GM19395 (cell line): ENCODE results near the gene RAD51B.

ENCODE experiments used
- ATAC-seq: cut with Tn5 transposase; IDR thresholded peaks from one replicate; pipeline ENCODE4 v1.9.1; 2021; ENCODE audit warnings: mild to moderate bottlenecking, moderate library complexity; ENCODE audit not compliant: unreplicated experiment

RAD51B gene

GRCh38 chr14:68573722-68574121, 754.1 kb downstream of the RAD51B start:
- no peak for ATAC-seq

GRCh38 chr14:68574461-68574860, 754.9 kb downstream of the RAD51B start:
- ATAC-seq = no peak

GRCh38 chr14:68574906-68575305, 755.3 kb downstream of the RAD51B start:
- no peak for ATAC-seq

GRCh38 chr14:68575426-68575825, 755.8 kb downstream of the RAD51B start:
- ATAC-seq = no peak

DNA sequence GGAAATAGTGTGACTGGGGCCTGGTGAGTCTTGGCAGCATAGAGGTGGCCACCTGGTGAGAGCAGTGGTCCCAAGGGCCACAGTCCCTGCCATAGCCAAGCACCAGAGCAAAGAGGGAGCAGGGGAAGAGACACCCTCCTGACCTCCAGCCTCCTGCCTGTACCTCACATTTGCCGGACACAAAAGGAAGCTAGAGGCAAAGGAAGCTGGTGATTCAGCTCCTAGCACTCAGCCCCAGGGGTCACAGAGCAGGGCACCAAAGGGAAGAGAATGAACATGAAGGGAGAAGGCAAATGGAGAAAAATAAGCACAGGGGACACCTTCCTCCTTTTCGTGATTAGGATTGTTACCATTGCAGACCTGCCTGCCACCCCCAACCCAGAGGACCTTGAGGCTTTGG, 756.5 kb downstream of the RAD51B start:
- ATAC-seq = no peak

- ATAC-seq = no peak
Measured at GRCh38 chr14:68576496-68577244, 757.1 kb downstream of the RAD51B start.

- no peak for ATAC-seq
Measured at GRCh38 chr14:68577802-68578541, 758.4 kb downstream of the RAD51B start.

- no peak for ATAC-seq
Measured at GRCh38 chr14:68578597-68578996, 759.0 kb downstream of the RAD51B start.

GRCh38 chr14:68580096-68580645, 760.6 kb downstream of the RAD51B start:
- no peak for ATAC-seq

- no peak for ATAC-seq
Measured at GRCh38 chr14:68580671-68581070, 761.1 kb downstream of the RAD51B start.

GRCh38 chr14:68583548-68584280, 764.1 kb downstream of the RAD51B start:
- no peak for ATAC-seq

- no peak for ATAC-seq
Measured at GRCh38 chr14:68584786-68585185, 765.2 kb downstream of the RAD51B start.

GRCh38 chr14:68585690-68586089, 766.1 kb downstream of the RAD51B start:
- no peak for ATAC-seq

- no peak for ATAC-seq
Measured at GRCh38 chr14:68586896-68587751, 767.5 kb downstream of the RAD51B start.

GRCh38 chr14:68587931-68588330, 768.4 kb downstream of the RAD51B start:
- no peak for ATAC-seq

DNA sequence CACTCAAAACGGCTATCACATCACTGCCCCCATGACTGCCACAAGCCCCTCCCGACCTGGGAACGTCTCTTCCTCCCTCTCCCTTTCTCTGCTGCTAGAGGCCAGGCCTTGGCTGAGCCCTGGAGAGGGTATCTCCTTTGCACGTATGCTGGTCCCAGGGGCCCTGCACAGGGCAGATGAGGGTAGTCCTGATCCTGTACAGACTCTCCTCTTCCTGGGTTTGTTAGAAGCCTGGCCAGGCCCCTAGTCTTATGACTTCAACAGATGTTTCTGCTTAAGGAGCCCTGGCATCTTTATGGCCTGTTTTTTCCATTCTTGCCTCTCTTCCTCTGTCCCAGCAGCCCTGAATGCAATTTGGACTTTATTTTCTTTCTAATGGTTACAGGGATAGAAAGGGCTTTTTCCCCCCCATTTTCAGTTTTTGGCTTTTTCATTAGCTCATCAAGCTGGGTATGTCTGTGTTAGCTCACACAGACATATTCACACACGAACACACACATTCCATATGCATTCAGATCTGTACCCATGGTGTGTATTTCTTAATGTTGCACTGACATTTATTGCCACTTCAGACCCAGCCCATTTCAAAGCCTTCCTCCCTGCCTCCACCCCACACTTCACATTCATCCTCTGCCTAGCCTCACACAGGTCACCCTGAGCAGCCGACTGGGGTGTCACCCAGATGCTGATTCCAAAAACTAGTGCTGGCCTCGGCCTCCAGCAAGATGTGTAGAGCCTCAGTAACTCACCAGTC, 770.0 kb downstream of the RAD51B start:
- ATAC-seq = no peak

DNA sequence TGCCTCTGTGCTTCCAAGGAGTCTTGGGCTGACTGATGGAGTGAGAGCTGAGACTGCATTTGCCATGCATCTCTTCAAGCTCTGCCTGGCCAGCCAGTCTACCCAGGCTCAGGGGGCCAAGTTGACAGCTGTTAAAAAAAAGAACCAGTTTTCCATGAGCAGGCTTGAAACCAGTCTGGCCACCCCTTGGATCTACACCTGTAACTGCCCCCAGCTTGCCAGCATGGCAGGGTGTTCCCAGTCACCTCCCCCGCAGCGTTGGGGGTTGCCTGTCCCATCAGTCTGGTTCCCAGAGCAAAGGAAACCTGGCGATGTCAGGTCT, 770.6 kb downstream of the RAD51B start:
- no peak for ATAC-seq

- ATAC-seq = no peak
Measured at GRCh38 chr14:68591786-68592185, 772.2 kb downstream of the RAD51B start.

GRCh38 chr14:68592948-68593556, 773.5 kb downstream of the RAD51B start:
- no peak for ATAC-seq
